ENCODE results near the gene AAMP.
"Not testable (repeated sequence)": the region's sequence is repeated elsewhere in the genome, so short reads cannot be mapped to it uniquely, and the experiment has no call there.

AAMP gene

GRCh38 chr2:218312267-218312756 is 42.4 kb upstream of the AAMP start:
- CTCF ChIA-PET = interaction anchor here (1.3 kb wide), 1 partner anchor 10 kb away, joined by 6 read pairs; no protein-coding TSS in a partner anchor
- no peak for DNase-seq (ENCODE audit: extremely low spot score)
- POLR2A ChIA-PET = no interaction called here
- TF ChIP-seq CTCF (IDR thresholded peaks at IDR 0.05; ENCODE audit: control extremely low read depth, extremely low read depth, low read depth, missing control alignments) = no peak

DNA sequence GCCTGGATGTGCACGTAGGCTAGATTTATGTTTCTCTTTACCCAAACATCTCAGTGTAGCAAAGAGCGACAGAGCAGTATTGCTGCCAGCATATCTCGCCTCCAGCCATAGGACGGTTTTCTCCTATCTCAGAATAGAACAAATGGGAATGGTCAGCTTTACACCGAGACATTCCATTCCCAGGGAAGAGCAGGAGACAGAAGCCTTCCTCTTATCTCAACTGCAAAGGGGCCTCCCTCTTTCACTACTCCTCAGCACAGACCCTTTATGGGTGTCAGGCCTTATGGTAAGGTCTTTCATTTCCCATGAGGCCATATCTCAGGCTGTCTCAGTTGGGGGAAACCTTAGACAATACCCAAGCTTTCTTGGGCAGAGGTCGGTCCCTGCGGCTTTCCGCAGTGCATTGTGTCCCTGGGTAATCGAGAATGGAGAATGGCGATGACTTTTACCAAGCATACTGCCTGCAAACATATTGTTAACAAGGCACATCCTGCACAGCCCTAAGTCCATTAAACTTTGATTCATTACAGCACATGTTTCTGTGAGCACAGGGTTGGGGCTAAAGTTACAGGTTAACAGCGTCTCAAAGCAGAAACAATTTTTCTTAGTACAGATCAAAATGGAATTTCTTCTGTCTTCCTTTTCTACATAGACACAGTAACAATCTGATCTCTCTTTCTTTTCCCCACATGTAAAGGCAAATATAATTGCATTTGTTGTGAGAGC is 41.8 kb upstream of the AAMP start:
- POLR2A ChIA-PET; DNase-seq (ENCODE audit: extremely low spot score): not testable (repeated sequence)
- CTCF ChIA-PET = interaction anchor here (1.3 kb wide), 1 partner anchor 10 kb away, joined by 6 read pairs; no protein-coding TSS in a partner anchor

GRCh38 chr2:218310853-218311540 is 41.1 kb upstream of the AAMP start:
- POLR2A ChIA-PET = no interaction called here
- CTCF ChIA-PET = no interaction called here
- TF ChIP-seq CTCF (IDR thresholded peaks at IDR 0.05; ENCODE audit: control extremely low read depth, extremely low read depth, low read depth, missing control alignments) = no peak
- DNase-seq (ENCODE audit: extremely low spot score) = no peak

DNA sequence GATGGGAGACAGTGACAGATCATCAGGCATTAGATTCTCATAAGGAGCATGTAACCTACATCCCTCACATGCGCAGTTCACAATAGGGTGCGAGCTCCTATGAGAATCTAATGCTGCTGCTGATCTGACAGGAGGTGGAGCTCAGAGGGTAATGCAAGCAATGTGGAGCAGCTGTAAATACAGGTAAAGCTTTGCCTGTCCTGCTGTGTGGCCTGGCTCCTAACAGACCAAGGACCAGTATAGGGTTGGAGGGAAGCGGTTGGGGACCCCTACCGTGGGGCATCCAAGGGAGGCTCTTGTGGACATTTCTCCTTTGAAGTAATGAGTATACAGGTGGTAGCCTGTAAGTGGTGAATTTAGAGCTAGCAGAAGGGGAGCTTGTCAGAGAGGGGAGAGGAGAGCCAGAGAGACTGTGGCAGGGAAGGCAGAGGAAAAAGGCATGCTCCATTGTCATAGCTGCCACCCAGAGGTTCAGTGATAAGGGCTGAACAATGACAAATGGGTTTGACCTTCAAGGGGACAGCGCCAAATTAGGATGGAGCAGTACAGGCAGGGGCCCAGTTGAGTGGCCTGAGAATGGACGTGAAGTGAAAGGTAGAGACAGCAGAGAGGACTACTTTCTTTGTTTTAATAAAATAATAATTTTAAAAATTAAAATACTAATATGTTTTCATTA is 37.6 kb upstream of the AAMP start:
- no peak for TF ChIP-seq CTCF (IDR thresholded peaks at IDR 0.05; ENCODE audit: control extremely low read depth, extremely low read depth, low read depth, missing control alignments)
- ChIA-PET CTCF (interaction anchor here (0.8 to 4.0 kb wide), 8 partner anchors 10 to 89 kb away, joined by 3 to 19 read pairs (median 7); partner anchors contain the start of gene CATIP), POLR2A (no interaction called here)
- no peak for DNase-seq (ENCODE audit: extremely low spot score)

- POLR2A ChIA-PET = no interaction called here
- no peak for TF ChIP-seq CTCF (IDR thresholded peaks at IDR 0.05; ENCODE audit: control extremely low read depth, extremely low read depth, low read depth, missing control alignments)
- CTCF ChIA-PET = interaction anchor here (1.1 to 4.0 kb wide), 6 partner anchors 9 to 50 kb away, joined by 3 to 19 read pairs (median 12); partner anchors contain the start of gene CATIP
- DNase-seq (ENCODE audit: extremely low spot score) = no peak
Measured at GRCh38 chr2:218306184-218306920, 36.4 kb upstream of the AAMP start.

- no peak for TF ChIP-seq CTCF (IDR thresholded peaks at IDR 0.05; ENCODE audit: control extremely low read depth, extremely low read depth, low read depth, missing control alignments)
- no peak for DNase-seq (ENCODE audit: extremely low spot score)
- POLR2A ChIA-PET = no interaction called here
- CTCF ChIA-PET = interaction anchor here (1.5 to 4.4 kb wide), 3 partner anchors 12 to 52 kb away, joined by 4 to 76 read pairs (median 5); partner anchors contain the start of gene CATIP
Measured at GRCh38 chr2:218305383-218305782, 35.4 kb upstream of the AAMP start.
